KBM-7 (cell line): Measurements from ENCODE around the gene ITGB1BP1.

ENCODE experiments used
- DNase-seq: peaks from one replicate; pipeline ENCODE4 v3.0.0-alpha.2; 2015
- in situ Hi-C: fragments of 300-500 bp; cut with MboI; formaldehyde crosslinking; loops from 2 replicates; pipeline ENCODE4 v1.14.3; 2020; ENCODE audit warnings: low sequenced_read_pairs, low pct_unique_long_range_greater_than_20kb, mixed read lengths

The ITGB1BP1 gene, protein sequence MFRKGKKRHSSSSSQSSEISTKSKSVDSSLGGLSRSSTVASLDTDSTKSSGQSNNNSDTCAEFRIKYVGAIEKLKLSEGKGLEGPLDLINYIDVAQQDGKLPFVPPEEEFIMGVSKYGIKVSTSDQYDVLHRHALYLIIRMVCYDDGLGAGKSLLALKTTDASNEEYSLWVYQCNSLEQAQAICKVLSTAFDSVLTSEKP

DNA sequence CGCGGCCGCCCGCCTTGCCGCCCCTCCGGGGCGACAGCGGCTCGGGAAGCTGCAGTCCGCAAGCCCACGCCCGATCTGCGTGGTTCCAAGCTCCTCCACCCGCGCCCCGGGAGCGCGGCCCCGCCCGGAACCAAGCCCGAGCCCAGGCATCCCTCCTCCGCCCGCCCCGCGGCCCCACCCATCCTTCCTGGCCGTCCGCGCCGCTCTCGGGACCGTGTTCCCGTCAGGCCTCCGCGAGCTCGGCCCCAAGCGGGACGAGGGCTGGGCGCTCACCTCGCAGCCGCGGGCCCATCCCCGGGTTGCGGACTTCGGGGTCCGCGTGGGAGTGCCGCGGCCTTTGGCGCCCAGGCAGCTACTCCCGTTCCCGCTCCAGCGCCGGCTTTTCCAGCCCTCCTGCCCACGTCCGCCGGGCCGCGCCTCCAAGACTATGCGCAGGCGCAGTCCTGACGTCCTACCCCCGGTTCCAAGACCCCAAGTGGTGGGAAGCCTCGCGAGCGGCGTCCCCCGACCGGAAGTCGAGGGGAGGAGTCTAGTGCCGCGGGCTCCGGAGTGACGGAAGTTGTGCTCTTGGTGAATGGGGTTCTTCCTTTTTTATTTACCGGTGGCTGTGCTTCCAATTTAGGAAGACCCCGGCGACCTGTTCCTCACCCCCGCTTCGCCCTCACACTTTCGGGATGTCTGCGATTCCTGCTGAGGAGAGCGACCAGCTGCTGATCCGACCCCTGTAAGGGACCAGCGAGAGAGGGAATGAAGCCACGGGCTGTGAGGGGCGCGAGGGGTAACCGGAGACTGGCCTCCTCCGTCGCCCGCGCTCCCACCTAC is at the start of gene ITGB1BP1, which contains the start of gene CPSF3:
Gene ITGB1BP1, minus strand, starts transcription at position 429 of the 822 bp plus-strand sequence. CDS start 4,831 bp downstream, outside the sequence.
Gene CPSF3, plus strand, starts transcription at position 555 of the 822 bp plus-strand sequence. Its CDS starts 120 bp downstream, at position 675.
- DNase-seq = peak; percentile 98
- in situ Hi-C loops = no loop called here

DNA sequence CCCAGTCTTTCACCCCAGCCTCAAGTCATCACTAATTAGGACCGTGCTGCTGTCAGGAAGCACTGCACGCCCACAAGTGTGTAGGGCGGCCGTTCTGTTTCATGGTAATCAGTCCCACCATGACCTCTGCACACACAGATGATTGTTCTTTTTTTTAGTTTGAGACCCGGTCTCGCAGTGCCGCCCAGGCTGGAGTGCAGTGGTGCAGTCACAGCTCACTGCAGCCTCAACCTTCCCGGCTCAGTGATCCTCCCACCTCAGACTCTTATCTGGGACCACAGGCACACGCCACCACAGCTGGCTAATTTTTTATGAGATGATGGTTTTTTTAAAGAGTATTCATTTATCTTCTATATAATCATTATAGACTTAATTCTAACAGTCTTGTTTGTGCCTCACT is 49.2 kb upstream of the ITGB1BP1 start:
- no peak for DNase-seq
- in situ Hi-C loops = no loop called here

DNA sequence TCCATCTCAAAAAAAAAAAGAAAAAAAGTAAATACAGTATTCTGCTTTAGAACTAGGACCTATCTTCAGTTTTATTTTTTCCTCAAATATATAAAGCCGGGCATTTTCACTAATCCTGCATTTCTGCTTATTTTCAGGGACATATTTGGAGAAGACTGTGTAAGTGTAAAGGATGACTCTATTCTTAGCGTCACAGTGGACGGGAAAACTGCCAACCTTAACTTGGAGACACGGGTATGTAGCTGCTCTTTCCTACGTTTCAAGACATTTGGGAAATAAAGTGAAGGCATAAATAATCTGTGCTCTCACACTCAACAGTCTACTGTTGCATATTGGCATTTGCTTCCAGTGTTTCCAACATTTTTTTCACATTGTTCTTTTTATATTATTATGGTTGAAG is 47.9 kb upstream of the ITGB1BP1 start:
- in situ Hi-C loops = no loop called here
- no peak for DNase-seq

DNA sequence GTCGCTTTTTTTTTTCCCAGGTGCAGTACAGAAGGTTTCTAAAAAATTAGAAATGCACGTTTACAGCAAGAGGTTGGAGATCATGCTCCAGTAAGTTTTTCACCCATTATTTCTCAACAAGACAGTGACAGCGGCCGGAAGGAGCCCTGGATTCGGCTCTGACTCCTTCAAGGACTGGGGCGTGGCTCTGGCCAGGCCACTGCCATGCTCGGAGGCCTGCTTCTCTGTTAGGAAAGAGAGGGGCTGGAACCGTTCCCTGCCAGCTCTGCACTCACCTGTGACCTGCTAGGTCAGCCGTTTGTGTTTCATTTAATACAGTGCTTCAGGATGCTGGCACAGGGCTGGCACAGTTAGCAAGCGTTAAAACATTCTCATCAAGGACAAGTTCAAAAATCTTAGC is 44.4 kb upstream of the ITGB1BP1 start:
- in situ Hi-C loops = no loop called here
- no peak for DNase-seq

DNA sequence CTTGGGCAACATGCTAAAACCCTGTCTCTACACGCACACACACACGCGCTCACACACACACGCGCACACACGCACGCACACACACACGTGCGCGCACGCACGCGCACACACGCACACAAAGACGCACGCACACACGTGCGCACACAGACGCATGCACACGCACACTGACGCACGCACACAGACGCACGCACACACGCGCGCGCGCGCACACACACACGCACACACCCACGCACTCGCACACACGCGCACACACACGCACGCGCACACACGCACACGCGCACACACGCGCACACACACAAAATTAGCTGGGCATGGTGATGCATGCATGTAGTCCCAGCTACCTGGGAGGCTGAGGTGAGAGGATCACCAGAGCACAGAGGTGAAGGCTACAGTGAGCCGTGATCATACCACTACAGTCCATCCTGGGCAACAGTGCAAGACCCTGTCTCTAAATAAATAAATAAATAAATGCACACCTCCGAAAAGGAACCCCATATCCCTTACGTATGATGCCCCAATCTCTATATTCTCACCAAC is 42.9 kb upstream of the ITGB1BP1 start:
- in situ Hi-C loops = no loop called here
- DNase-seq = no peak

DNA sequence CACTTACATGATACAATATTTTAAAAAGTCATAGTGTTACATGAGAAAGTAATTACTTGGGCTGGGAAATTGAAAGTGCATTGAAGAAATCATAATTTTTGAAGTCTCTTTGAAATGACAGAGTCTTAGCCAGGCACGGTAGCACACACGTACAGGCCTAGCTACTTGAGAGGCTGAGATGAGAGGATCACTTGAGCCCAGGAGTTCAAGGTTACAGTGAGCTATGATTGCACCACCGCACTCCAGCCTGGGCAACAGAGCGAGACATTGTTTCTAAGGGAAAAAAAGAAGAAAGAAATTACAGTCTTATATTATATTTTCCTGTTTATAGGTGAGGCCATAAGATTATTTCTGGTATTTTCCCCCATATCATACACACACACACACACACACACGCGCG is 41.8 kb upstream of the ITGB1BP1 start:
- no peak for DNase-seq
- in situ Hi-C loops = no loop called here

DNA sequence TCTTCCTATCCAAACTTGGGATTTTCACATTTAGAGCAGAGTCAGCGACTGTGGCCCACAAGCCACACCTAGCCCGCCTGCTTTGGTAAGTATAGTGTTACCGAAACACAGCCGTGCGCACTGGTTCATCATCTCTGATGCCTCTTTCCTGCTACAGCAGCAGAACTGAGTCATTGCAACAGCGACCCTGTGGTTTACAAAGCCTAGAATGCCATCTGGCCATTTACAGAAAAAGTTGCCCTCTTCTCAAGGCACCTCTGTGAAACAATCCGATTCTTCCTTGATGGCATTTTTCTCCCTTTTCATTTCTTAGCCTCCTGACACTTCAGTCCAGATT is 40.3 kb upstream of the ITGB1BP1 start:
- in situ Hi-C loops = no loop called here
- no peak for DNase-seq

DNA sequence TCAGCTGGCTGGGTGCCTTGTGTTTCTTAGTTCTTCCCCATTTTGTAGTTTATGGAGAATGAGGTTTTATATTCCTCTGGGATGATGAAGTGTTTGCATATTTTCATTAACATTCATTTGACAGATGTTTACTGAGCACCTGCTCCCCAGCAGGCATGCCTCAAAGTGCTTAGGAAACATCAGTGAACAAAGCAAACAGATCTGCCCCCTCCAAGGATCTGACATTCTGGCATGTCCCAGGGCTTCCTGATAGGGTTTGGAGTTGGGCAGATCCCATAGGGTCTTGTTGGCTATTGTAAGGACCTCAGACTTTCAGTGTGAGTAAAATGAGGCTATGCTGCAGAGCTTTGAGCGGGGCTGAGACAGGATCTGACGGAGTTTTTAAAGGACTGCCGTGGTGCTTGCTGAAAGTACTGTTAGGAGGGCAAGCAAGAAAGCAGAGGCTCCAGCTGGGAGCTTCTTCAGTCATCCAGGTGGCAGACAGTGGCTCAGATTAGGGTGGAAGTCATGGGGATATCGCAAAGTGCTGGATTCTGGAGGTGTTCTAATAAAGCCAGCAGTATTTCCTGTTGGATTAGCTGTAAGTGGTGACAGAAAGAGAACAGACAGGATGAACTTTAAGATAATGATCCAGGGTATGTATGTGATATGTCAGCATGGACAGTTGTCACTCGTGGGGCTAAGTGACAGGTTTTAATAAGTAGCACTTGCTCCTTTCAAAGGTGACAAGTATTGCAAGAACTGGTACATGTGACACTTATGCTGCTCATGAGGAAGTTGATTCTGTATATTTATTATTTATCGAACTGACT is 39.8 kb upstream of the ITGB1BP1 start:
- in situ Hi-C loops = no loop called here
- no peak for DNase-seq

DNA sequence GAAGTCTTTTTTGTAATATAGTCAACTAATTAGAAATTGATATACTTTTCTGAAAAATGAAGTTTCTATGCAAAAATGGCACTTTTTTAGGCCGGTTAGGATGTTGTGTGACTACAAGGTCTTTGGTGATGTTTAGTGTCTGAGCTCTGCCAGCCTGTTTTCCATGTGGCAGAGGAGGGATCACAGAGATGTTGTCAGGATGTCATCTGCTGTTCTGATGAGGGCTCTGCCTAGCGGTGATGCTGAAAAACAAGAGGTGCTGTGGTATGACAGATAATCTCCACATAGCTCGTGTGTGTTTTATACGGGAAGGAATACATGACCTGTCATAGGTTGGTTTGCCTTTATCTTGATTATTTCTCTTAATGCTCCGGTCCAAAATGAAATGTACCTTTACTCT is 39.0 kb upstream of the ITGB1BP1 start:
- no peak for DNase-seq
- in situ Hi-C loops = no loop called here

DNA sequence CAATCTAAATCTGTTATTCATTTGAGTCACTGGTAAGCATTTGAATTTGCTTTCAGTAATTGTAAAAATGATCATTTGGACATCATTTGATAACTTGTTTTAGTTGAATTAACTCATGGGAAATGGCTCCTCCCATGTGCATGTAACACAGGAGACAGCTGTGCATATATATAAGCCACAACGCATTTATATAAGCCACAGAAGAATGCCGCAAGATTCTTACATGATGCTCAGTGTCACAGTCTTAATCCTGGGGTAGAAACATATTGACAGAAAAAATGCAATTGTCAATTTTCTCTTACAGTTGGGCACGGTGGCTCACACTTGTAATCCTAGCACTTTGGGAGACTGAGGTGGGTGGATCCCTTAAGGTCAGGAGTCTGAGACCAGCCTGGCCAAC is 37.8 kb upstream of the ITGB1BP1 start:
- in situ Hi-C loops = no loop called here

DNA sequence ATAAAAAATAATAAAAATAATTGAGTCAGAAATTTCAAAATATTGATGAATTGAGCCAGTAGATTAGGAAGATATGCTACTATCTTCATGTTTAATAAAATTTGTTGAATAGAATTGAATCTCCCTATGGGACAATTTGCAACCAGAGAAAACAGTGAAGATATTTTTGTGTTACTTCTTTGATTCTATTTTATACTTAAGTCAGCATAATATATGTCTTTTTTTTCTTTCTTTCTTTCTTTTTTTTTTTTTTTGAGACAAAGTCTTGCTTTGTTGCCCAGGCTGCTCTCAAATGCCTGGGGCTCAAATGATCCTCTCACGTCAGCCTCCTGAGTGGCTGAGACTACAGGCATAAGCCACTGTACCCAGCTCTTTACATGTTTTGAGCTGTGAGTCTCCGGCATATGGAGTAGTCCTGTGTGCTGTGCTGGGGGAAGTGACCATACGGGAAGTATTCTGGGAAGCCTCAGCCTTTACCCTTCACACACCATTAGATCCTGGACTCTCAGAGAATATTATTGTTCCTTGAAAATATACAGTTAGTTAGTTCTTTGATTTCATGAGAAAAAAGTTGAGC is 37.2 kb upstream of the ITGB1BP1 start:
- in situ Hi-C loops = no loop called here
- DNase-seq = no peak

More for the DNA sequence above, 37.8 kb upstream of the ITGB1BP1 start:
- no peak for DNase-seq

DNA sequence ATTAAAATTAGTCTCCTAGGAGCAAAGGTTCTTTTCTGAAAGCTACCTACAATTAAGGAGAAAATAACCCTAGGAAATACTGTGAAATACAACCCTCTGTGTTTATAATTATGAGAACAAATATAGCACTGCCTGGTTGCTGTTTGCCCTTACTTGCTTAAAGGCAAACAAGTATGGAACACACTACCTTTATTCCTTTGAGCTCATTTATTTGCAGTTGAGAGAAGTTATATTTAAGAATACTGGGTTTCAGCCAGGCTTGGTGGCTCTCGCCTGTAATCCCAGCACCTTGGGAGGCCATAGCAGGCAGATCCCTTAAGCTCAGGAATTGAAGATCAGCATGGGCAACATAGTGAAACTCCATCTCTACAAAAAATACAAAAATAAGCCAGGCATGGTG is 27.9 kb upstream of the ITGB1BP1 start:
- in situ Hi-C loops = no loop called here
- no peak for DNase-seq

DNA sequence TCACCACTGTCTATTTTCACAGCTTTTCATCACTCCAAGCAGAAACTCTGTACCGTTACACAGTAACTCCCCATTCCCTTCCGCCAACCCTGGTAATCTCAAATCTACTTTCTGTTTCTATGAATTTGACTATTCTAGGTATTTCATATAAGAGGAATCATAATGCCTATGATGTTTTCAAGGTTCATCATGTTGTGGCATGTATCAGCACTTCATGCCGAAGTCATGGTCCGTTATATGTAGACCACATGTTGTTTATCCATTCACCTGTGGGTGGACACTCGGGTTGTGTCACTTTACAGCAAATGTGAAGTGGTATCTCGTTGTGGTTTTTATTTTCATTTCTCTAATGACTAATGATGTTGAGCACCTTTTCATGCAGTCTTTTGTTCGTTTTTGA is 21.8 kb upstream of the ITGB1BP1 start:
- no peak for DNase-seq
- in situ Hi-C loops = no loop called here

DNA sequence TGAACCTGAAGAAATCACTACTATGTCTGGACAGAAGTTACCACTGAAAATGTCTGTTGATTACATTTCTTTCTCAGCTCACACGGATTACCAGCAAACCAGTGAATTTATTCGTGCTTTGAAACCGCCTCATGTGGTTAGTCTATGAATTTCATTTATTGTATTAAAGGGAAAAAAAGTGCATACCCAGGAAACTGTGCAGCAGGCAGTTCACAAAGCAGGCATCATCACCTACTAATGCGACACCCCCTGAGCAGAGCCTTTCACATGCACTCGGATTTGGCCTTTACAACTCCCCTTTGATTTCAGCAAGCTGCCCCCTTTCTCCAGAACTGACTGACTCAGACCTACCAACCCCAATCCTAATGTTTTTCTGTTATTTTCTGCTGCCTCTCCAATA is 20.2 kb upstream of the ITGB1BP1 start:
- in situ Hi-C loops = no loop called here
- DNase-seq = no peak

DNA sequence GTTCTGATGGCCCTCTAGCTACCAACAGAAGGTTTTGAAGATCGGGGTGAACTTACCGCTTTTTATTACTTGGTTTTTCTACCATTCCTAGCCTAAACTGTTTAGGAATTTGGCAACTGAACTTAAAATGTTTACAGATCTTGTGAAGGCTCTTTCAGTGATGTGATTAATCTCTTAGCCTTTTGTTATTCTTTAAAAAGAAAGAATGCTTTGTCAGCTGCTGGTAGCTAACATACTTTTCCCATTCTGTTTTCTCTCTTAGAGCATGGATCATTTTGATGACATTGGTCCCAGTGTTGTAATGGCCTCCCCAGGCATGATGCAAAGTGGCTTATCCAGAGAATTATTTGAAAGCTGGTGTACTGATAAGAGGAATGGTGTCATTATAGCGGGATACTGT is 18.2 kb upstream of the ITGB1BP1 start:
- in situ Hi-C loops = no loop called here
- DNase-seq = no peak

DNA sequence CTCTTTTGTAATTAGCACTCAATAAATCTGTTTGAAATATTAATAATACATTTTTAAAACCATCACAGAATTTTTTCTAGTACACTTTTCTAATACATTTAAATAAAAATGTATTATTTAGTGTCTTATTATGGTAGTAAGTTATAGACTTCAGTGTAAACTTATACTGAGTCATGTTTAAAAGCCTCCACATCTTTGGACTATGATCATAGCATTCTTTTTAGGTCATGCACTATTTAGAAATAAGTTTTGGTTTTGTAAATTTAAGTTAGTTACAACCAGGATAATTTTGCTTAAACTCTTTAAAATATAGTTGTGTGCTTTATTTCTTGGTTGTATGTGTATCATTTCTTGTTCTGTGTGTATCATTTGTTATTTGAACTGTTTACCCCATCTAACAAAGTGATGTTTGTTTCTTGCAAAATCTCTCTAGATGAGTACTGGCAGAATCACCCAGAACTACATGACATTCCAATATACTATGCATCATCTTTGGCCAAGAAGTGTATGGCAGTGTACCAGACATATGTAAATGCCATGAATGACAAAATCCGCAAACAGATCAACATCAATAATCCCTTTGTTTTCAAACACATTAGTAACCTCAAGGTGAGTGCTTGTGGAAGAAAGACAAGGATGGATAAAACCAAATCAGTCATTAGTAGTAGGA is 16.9 kb upstream of the ITGB1BP1 start:
- DNase-seq = no peak
- in situ Hi-C loops = no loop called here

DNA sequence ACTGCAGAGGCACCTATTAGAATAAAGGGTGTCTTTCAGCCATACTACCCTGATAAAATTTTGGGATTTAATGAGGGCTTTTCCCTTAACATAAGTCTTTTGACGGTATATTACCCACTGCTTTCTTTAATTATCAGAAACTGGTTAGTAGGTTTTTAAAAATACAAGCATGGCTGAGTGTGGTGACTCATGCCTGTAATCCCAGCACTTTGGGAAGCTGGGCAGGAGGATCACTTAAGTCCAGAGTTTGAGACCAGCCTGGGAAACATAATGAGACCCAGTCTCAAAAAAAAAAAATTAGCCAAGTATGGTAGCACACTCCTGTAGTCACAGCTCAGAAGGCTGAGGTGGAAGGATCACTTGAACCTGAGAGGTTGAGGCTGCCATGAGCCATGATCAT is 16.2 kb upstream of the ITGB1BP1 start:
- in situ Hi-C loops = no loop called here
- DNase-seq = no peak

DNA sequence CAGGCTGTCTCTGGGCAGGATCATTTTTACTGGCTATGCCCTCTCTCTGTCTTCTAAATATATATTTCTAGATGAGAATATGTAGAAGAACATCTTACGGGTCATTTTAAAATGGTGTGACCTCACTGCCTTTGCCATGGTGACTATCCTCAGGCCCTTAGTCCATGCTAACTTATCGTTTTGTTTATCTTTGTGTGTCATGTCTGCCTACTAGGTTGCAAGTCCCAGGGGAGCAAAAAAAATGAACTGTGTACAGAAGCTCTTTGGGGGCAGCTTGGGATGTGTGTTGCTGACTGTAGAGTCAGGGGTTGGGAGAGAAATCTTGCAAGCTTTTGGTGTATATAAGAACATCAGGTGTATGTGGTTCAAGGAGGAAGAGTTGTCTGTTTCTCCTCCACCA is 11.2 kb upstream of the ITGB1BP1 start:
- DNase-seq = no peak
- in situ Hi-C loops = no loop called here
